CD4-positive, alpha-beta T cell (primary cell): ENCODE results near the gene CFAP54. TPM values are rescaled to one million over a fixed set of nuclear protein-coding genes. Genes with fewer than 3 reads are reported as not detected.

ENCODE experiments used
- ATAC-seq: fragments of 200-7000 bp; cut with Tn5 transposase; one replicate; pipeline ENCODE4 v1.10.0; 2022; ENCODE audit warnings: mild to moderate bottlenecking; ENCODE audit not compliant: poor library complexity
- CTCF ChIA-PET: fragments of 350-600 bp; sonication (Branson Sonifier 250); formaldehyde crosslinking; loops from one replicate; lab custom pipeline; 2021; ENCODE audit warnings: antibody characterized with exemption, inconsistent platforms; lab: Charles Lee
- POLR2A ChIA-PET: fragments of 350-600 bp; sonication (Branson Sonifier 250); formaldehyde crosslinking; loops from one replicate; lab custom pipeline; 2021; ENCODE audit warnings: antibody characterized with exemption, inconsistent platforms; lab: Charles Lee
- DNase-seq, 14 experiments: peaks; one replicate each; pipeline ENCODE4 v3.0.0-alpha.2; 2013 to 2020; ENCODE audit warnings: mixed read lengths in 2 of 14
- H3K27ac ChIP-seq, 2 donors: one replicate each; pipeline versions ENCODE4 v1.5.1 to v1.7.0; 2013; ENCODE audit warnings: low read length in 2 of 2, low read depth in 1 of 2, mild to moderate bottlenecking in 1 of 2
- H3K27me3 ChIP-seq, 2 experiments: 1 replicate in 1 of 2; 2 replicates in 1 of 2; pipeline versions ENCODE4 v1.6.1 to v1.7.0; 2013; ENCODE audit warnings: low read length in 2 of 2, control low read depth in 1 of 2, mild to moderate bottlenecking in 1 of 2, moderate library complexity in 1 of 2; ENCODE audit not compliant: insufficient read depth in 2 of 2, control insufficient read depth in 1 of 2
- H3K36me3 ChIP-seq: one replicate; pipeline ENCODE4 v1.6.1; 2013; ENCODE audit warnings: low read length, control low read depth; ENCODE audit not compliant: insufficient read depth
- H3K4me1 ChIP-seq: one replicate; pipeline ENCODE4 v1.6.1; 2013; ENCODE audit warnings: low read length, control low read depth; ENCODE audit not compliant: insufficient read depth
- H3K4me3 ChIP-seq: one replicate; pipeline ENCODE4 v1.5.1; 2013; ENCODE audit warnings: mild to moderate bottlenecking, low read length, moderate library complexity
- H3K9me3 ChIP-seq, 2 experiments: 1 replicate in 1 of 2; 2 replicates in 1 of 2; pipeline versions ENCODE4 v1.6.1 to v1.7.0; 2013; ENCODE audit warnings: low read length in 2 of 2, mild to moderate bottlenecking in 2 of 2, control low read depth in 1 of 2, moderate library complexity in 1 of 2; ENCODE audit not compliant: control insufficient read depth in 1 of 2, insufficient read depth in 1 of 2
- H3K27ac Mint-ChIP-seq: one replicate; pipeline ENCODE4 v1.8.0; 2020; ENCODE audit warnings: mixed read lengths
- H3K27me3 Mint-ChIP-seq: one replicate; pipeline ENCODE4 v1.8.0; 2021; ENCODE audit warnings: mixed read lengths
- H3K36me3 Mint-ChIP-seq: one replicate; pipeline ENCODE4 v1.8.0; 2021; ENCODE audit warnings: low read depth, mixed read lengths
- H3K4me1 Mint-ChIP-seq: one replicate; pipeline ENCODE4 v1.8.0; 2021; ENCODE audit warnings: low read depth, mixed read lengths
- H3K4me3 Mint-ChIP-seq: one replicate; pipeline ENCODE4 v1.8.0; 2020; ENCODE audit warnings: mild to moderate bottlenecking, mixed read lengths
- H3K9me3 Mint-ChIP-seq: one replicate; pipeline ENCODE4 v1.8.0; 2020; ENCODE audit warnings: mixed read lengths
- CTCF ChIP-seq: fragments of 200-600 bp; IDR thresholded peaks from one replicate; pipeline ENCODE4 v1.8.0; 2022; ENCODE audit warnings: antibody characterized with exemption, mild to moderate bottlenecking
- intact Hi-C, 2 experiments: fragments of 100-400 bp; cut with DNase I in 1 of 2; cut with micrococcal nuclease in 1 of 2; formaldehyde crosslinking; loops; one replicate each; pipeline versions ENCODE4 v1.15.1 to v1.9.0; 2023 to 2025; cut with DNase I, micrococcal nuclease
- total RNA-seq, 174 experiments: library from RNA in 2 of 174; stranded (reverse) in 2 of 174; gene quantifications; one replicate each; pipeline ENCODE4 v1.2.3 and lab custom pipeline; 2021 to 2026

Gene CFAP54
- total RNA-seq, 2 experiments from 2014 or later, result 0.20 to 0.22 TPM

GRCh38 chr12:96636895-96637294 is 147.5 kb downstream of the CFAP54 start:
- H3K9me3 ChIP-seq, result no peaks in the 10 kb centered on the region
- Mint-ChIP-seq H3K27ac (no peak overlapping the region), H3K36me3 (no peaks in the 10 kb centered on the region), H3K9me3 (no peaks in the 10 kb centered on the region), H3K27me3 (peaks cover 40% of the 10 kb centered on the region), H3K4me3 (no peak overlapping the region), H3K4me1 (no peaks in the 10 kb centered on the region)
- CTCF ChIA-PET, result no interaction called here
- H3K4me3 ChIP-seq, result no peak overlapping the region
- TF ChIP-seq CTCF, result no peak
- DNase-seq (no peak), ATAC-seq (no peak)
- H3K27me3 ChIP-seq, result peaks cover 4 to 6% of the 10 kb centered on the region in 2 experiments
- POLR2A ChIA-PET, result interaction anchor here (0.7 kb wide), 1 partner anchor 1823 kb away, joined by 5 read pairs; no protein-coding TSS in a partner anchor
- H3K27ac ChIP-seq, result no peak overlapping the region
- intact Hi-C loops, result no loop called here
- H3K4me1 ChIP-seq, result no peaks in the 10 kb centered on the region
- H3K36me3 ChIP-seq, result no peaks in the 10 kb centered on the region

- DNase-seq, result no peak
- TF ChIP-seq CTCF, result no peak
- Histone ChIP-seq H3K27me3 (no peaks in the 10 kb centered on the region), H3K4me3 (no peak overlapping the region), H3K9me3 (no peaks in the 10 kb centered on the region), H3K27ac (no peak overlapping the region), H3K36me3 (no peaks in the 10 kb centered on the region), H3K4me1 (no peaks in the 10 kb centered on the region)
- Mint-ChIP-seq H3K4me1 (no peaks in the 10 kb centered on the region), H3K36me3 (no peaks in the 10 kb centered on the region), H3K4me3 (no peak overlapping the region), H3K27me3 (peaks cover 11% of the 10 kb centered on the region), H3K27ac (no peak overlapping the region), H3K9me3 (peaks cover 2% of the 10 kb centered on the region)
- intact Hi-C loops, result no loop called here
- no peak for ATAC-seq
- ChIA-PET POLR2A (no interaction called here), CTCF (interaction anchor here (0.7 kb wide), 1 partner anchor 1611 kb away, joined by 7 read pairs; no protein-coding TSS in a partner anchor)
Measured at GRCh38 chr12:96648923-96649322, 159.5 kb downstream of the CFAP54 start.

DNA sequence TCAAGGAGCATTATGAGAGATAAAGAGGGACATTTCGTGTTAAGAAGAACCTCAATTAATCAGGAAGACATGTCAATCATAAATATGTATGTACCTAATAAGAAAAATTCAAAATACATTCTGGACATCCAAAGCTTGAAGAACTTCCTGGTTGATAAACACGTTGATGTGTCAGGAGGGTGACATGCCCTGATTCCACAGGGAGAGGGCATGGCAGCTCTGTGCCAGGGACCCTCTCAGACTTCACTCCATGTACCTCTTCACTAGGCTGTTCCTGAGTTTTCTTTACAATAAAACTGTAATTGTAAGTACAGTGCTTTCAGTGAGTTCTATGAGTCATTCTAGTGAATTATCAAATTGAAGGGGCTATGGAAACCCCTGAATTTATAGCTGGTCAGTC is 163.5 kb downstream of the CFAP54 start:
- Histone ChIP-seq H3K4me3 (no peak overlapping the region), H3K36me3 (no peaks in the 10 kb centered on the region), H3K27me3 (no peaks in the 10 kb centered on the region), H3K27ac (no peak overlapping the region), H3K4me1 (no peaks in the 10 kb centered on the region), H3K9me3 (no peaks in the 10 kb centered on the region)
- intact Hi-C loops, result no loop called here
- ATAC-seq (no peak), DNase-seq (no peak)
- no peaks in the 10 kb centered on the region for H3K36me3 Mint-ChIP-seq
- peaks cover 11% of the 10 kb centered on the region for H3K27me3 Mint-ChIP-seq
- no peak overlapping the region for H3K4me3 Mint-ChIP-seq
- ChIA-PET CTCF (no interaction called here), POLR2A (interaction anchor here (0.6 kb wide), 1 partner anchor 30 kb away, joined by 4 read pairs; no protein-coding TSS in a partner anchor)
- no peaks in the 10 kb centered on the region for H3K9me3 Mint-ChIP-seq
- no peak for TF ChIP-seq CTCF
- H3K27ac Mint-ChIP-seq, result no peak overlapping the region
- H3K4me1 Mint-ChIP-seq, result no peaks in the 10 kb centered on the region
